HFFc6 (cell line): Measurements from ENCODE around the gene MYLK. TPM values are rescaled to one million over a fixed set of nuclear protein-coding genes. Genes with fewer than 3 reads are reported as not detected.

Experiments used
- DNase-seq: peaks from one replicate; pipeline ENCODE4 v3.0.0-alpha.2; 2018
- H3K27ac Mint-ChIP-seq: 2 replicates; pipeline ENCODE4 v1.8.0; 2020; ENCODE audit warnings: mild to moderate bottlenecking, mixed read lengths
- H3K27me3 Mint-ChIP-seq: 2 replicates; pipeline ENCODE4 v1.8.0; 2021; ENCODE audit warnings: mild to moderate bottlenecking, moderate library complexity, mixed read lengths; ENCODE audit not compliant: insufficient read depth
- H3K36me3 Mint-ChIP-seq: 2 replicates; pipeline ENCODE4 v1.8.0; 2021; ENCODE audit warnings: low read depth, mixed read lengths
- H3K4me1 Mint-ChIP-seq: 2 replicates; pipeline ENCODE4 v1.8.0; 2020; ENCODE audit warnings: low read depth, mixed read lengths
- H3K4me3 Mint-ChIP-seq: 2 replicates; pipeline ENCODE4 v1.8.0; 2020; ENCODE audit warnings: mild to moderate bottlenecking, moderate library complexity, mixed read lengths
- H3K9me3 Mint-ChIP-seq: 2 replicates; pipeline ENCODE4 v1.8.0; 2020; ENCODE audit warnings: mild to moderate bottlenecking, mixed read lengths
- total RNA-seq, 6 experiments: library from RNA; stranded (reverse); fragmentation: NEBNext Ultra II Directional; extraction: Animal tissue kit (Norgen Biotek cat#: 25700); gene quantifications; 2 replicates in 1 of 6; 3 replicates in 5 of 6; pipeline ENCODE4 v1.2.3, GENCODE V29; 2021
- TF ChIP-seq, protein P1 (sequence below): fragments of 200-600 bp; sonication (generic); IDR thresholded peaks from 2 replicates; pipeline ENCODE4 v1.5.0; 2021; ENCODE audit warnings: antibody characterized with exemption, mild to moderate bottlenecking

The MYLK gene
- total RNA-seq, 6 experiments from 2014 or later: 296 to 431 (median 335) TPM

DNA sequence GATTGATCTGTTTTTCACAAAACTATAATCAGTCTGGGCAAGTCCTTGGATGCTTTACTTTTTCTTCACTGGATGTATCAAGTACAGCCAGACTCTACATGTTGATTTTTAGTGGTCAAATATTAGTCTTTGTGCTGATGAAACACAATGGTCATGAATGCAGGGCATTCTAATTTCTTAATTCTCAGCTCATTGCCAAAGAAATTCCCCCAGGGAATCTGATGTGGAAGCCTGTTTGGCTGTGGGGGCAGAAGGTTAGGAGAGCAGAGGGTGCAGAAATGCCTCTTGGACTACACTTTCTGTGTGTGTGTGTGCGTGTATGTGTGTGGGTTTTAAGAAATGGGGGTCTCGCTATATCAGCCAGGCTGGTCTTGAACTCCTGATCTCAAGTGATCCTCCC lies 250.6 kb downstream of the MYLK start:
- Mint-ChIP-seq H3K9me3 (no peaks in the 10 kb centered on the region; the same call in 1 of the 2 replicates), H3K27ac (peak overlapping the region; percentile 55), H3K27me3 (peaks cover 29% of the 10 kb centered on the region), H3K36me3 (peaks cover 51% of the 10 kb centered on the region), H3K4me3 (peak overlapping the region; percentile 60; the same call in 1 of the 2 replicates), H3K4me1 (peaks cover 40% of the 10 kb centered on the region)
- TF ChIP-seq, protein P1, sequence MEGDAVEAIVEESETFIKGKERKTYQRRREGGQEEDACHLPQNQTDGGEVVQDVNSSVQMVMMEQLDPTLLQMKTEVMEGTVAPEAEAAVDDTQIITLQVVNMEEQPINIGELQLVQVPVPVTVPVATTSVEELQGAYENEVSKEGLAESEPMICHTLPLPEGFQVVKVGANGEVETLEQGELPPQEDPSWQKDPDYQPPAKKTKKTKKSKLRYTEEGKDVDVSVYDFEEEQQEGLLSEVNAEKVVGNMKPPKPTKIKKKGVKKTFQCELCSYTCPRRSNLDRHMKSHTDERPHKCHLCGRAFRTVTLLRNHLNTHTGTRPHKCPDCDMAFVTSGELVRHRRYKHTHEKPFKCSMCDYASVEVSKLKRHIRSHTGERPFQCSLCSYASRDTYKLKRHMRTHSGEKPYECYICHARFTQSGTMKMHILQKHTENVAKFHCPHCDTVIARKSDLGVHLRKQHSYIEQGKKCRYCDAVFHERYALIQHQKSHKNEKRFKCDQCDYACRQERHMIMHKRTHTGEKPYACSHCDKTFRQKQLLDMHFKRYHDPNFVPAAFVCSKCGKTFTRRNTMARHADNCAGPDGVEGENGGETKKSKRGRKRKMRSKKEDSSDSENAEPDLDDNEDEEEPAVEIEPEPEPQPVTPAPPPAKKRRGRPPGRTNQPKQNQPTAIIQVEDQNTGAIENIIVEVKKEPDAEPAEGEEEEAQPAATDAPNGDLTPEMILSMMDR: no peak
- DNase-seq: no peak

DNA sequence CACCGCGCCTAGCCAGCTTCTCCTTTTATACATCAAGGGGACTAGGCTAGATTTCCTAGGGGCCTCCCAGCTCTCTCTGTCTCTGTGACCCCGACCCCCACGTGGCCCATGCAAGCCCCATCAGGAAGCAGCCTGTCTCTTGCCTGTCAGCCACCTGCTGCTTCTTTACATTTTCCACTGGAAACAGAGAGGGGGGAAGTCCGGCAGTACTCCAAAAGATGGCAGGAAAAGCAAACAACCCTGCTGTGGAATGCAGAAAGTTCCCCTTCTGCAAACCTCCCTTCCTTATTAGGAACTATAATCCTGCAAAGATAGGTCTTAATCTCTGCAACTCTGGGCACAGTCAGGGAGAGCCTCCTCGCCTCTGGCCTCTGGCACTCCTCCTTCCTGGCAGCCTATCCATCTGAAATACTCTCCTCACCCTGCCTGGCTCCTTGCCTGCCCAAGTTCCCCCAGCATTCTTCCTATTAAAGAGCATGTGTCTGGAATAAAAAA lies 251.9 kb downstream of the MYLK start:
- Mint-ChIP-seq H3K4me3 (peak overlapping the region; percentile 55; the same call in 1 of the 2 replicates), H3K27ac (peak overlapping the region; percentile 47), H3K36me3 (peaks cover 60% of the 10 kb centered on the region), H3K9me3 (no peaks in the 10 kb centered on the region; the same call in 1 of the 2 replicates), H3K27me3 (peaks cover 31% of the 10 kb centered on the region), H3K4me1 (peaks cover 40% of the 10 kb centered on the region)
- DNase-seq: no peak
- TF ChIP-seq, protein P1: no peak

DNA sequence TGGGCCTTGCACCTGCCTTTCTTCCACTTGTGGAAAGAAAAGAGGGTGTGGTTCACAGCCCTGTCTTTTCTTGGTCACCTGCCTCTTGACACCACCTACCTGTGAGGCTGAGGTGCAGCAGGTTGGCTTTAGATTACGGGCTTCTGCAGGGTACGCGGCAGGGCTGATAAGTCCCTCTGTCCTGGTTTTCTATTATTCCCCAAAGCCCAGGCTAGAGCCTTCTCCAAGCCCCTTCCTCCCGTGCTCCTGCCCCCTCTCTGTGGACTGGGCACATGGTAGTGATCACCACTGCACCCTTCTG lies 254.4 kb downstream of the MYLK start:
- H3K36me3 Mint-ChIP-seq: peaks cover 67% of the 10 kb centered on the region
- TF ChIP-seq, protein P1: no peak
- H3K4me1 Mint-ChIP-seq: peaks cover 31% of the 10 kb centered on the region
- H3K4me3 Mint-ChIP-seq: no peak overlapping the region; the same call in 1 of the 2 replicates
- no peak overlapping the region for H3K27ac Mint-ChIP-seq
- H3K9me3 Mint-ChIP-seq: no peaks in the 10 kb centered on the region; the same call in 1 of the 2 replicates
- peaks cover 28% of the 10 kb centered on the region for H3K27me3 Mint-ChIP-seq
- DNase-seq: no peak

- TF ChIP-seq, protein P1: no peak
- Mint-ChIP-seq H3K36me3 (peaks cover 68% of the 10 kb centered on the region), H3K27me3 (peaks cover 31% of the 10 kb centered on the region), H3K9me3 (no peaks in the 10 kb centered on the region; the same call in 1 of the 2 replicates), H3K4me3 (no peak overlapping the region), H3K4me1 (peaks cover 31% of the 10 kb centered on the region), H3K27ac (no peak overlapping the region)
- DNase-seq: no peak
Measured at GRCh38 chr3:123628996-123629746, 255.0 kb downstream of the MYLK start.

DNA sequence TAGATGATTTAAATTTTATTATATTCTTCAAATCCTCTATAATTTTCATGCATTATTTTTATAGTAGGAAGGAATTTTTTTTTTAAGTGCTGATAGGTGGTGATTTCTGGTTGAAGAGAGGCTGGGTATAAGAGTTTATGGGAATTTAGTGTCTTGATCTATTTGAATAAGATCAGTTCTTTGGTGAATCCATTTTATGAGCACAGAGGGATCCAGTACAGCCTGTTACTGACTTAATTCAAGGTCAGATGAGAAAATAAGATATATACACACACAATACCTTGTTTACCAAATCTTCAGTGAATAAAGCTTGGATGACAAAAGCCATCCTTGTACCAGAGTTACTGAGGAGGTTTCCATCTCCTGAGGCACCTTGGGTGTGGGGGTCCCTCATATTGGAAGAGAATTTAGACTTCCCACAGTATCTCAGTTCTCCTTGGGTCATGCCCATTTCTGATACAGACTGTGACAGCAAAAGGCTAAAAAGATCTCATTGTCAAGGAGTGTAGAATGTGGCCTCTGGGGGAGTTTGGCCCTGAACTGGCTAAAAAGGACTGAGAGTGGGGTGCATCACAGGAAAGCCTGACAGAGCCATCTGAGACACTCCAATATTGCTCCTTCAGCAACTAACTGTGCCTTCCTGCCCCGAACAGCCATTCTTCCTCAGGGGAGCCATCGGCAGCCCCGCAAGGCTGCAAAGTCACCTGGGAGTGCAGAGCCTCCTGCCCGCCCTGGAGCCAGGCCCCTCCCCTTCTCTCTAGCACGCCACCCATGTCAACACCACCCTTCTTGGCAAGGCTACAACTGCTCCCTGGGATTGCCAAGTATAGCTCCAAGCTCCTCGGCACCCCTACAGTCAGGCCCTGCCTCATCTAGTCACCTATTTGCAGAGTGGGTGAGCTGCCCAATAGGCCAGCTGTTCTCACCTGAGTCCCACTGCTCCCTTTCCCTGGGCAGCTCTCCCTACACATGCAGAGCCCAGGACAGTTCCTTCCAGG lies 256.2 kb downstream of the MYLK start:
- TF ChIP-seq, protein P1: no peak
- H3K36me3 Mint-ChIP-seq: peaks cover 66% of the 10 kb centered on the region
- peaks cover 33% of the 10 kb centered on the region for H3K27me3 Mint-ChIP-seq
- H3K4me3 Mint-ChIP-seq: peak overlapping the region; percentile 7; the same call in 1 of the 2 replicates
- H3K9me3 Mint-ChIP-seq: no peaks in the 10 kb centered on the region; the same call in 1 of the 2 replicates
- peak overlapping the region; percentile 42 for H3K27ac Mint-ChIP-seq
- no peak for DNase-seq
- H3K4me1 Mint-ChIP-seq: peaks cover 33% of the 10 kb centered on the region
